GM21528 (cell line): Measurements from ENCODE around the gene DCP1A.
"Not testable (repeated sequence)": the region's sequence is repeated elsewhere in the genome, so short reads cannot be mapped to it uniquely, and the experiment has no call there.

Experiments
- ATAC-seq: cut with Tn5 transposase; IDR thresholded peaks from one replicate; pipeline ENCODE4 v1.9.1; 2021; ENCODE audit warnings: mild to moderate bottlenecking, moderate library complexity; ENCODE audit not compliant: unreplicated experiment, low FRiP score

DCP1A gene

DNA sequence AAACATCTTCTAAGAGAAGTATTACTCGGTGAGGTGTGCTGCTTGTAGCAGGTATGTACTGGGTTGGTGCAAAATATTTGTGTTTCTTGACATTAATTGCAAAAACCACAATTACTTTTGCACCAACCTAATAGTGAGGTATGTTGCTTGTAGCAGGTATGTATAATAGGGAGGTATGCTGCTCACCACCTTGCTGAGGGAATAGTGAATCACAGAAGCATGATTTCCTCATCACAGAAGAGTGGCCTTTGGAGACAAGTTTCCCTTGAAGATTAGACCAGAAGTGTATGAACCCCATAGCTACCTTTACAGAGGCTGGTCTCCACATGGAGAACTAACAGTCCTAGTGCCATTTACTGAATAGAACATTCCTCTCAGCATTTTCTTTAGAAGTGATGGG lies 15.5 kb downstream of the DCP1A start:
- no peak for ATAC-seq

DNA sequence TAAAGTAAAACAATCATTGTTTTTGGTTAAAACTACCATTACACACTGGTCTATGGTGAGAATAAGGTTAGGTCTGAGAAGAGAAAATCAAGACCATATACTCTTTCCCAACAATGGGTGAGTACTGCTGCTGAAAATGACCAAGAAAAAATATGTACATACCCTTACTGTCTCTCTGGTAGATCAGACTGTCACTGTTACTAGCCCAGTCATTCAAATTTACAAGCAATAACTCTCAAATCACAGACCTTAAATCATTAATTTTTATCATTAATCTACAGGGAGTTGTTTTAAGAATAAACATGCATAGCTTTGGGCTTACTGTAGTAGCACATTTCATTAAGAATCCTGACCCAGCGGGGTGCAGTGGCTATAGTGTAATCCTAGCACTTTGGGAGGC lies 17.4 kb downstream of the DCP1A start:
- ATAC-seq: no peak

DNA sequence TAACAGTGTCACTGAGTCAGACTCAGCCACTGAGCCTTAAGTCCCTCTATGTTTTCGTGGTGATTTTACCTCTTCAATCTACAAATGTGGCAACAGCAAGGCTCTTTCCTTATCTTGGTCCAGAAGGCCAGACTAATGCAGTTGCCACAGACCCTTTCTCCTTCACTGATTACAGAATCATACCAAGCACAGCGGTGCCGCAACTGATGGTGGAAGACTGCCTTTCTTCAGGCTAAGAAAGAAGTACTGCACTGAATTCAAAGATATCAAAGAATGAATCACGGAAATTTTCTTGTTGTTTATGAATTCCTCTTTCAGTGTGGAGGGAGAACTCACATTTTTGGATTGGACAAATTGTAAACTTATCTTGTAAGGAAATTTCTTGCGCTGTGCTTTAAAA lies 18.6 kb downstream of the DCP1A start:
- no peak for ATAC-seq

DNA sequence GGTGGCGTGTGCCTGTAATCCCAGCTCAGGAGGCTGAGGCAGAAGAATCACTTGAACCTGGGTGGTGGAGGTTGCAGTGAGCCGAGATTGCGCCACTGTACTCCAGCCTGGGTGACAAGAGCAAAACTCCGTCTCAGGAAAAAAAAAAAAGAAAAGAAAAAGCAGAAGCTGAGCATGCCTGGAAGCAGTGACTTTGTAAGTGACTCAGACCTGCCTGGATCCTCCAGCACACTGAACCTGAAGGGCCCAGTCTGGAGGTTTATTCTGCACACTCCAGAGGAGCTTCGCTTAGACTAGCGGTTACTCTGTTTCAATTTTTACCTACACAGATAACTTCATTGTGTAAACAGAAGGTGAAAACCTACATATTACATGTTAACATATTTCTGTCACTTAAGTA lies 19.4 kb downstream of the DCP1A start:
- ATAC-seq: not testable (repeated sequence)

DNA sequence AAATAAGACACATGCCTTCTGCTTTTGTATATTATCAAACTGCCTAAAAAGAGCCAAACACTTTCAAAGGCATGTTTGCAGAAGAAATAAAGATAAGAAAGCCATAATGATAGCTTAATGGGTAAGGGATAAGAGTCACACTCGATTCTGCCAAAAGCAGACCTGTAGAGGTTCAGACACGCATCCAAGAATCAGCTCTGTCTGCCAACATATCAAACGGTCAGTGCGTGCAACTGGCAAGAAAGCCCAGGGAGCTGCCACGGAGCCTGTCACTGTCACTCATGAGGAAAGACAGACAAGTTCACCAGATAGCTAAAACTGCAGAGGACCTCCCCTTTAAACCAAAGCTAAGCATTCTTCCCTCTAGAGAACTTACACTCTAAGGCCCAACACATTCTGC lies 23.2 kb downstream of the DCP1A start:
- ATAC-seq: no peak

DNA sequence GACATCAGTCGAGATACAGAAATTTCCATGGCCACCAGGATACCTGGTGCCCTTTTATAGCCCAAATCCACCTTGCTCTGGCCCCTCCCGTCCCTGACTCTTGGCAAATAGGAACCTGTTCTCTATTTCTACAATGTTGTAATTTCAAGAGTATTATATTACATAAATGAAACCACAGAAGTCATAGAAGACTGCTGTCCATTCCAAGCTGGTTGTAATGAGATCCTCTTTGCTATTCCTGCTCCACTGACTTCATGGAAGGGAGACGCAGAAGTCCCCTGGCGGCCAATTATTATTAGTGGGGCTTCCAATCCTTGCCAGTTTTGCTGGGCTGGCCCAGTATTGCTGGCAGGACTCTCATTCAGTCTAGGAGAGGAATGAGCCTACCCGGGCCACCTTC lies 26.6 kb downstream of the DCP1A start:
- ATAC-seq: no peak

DNA sequence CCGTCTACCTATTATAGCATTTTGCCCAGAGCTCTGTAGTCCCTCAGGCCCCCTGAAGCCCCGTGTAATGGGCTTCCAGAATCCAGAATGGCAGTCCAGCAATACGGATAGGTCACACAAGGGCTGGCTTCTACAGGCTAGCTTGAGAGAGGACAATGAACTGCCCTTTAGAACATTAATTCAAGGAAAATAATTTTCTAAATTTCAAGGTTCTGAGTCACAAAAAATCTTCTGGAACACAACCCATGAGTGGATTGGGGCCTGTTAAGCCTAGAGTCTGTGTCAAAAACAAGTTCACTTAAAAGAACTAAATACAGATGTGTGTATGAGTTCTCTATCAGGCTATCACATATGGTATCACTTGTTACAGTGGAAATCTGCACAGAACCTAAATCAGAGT lies 28.8 kb downstream of the DCP1A start:
- ATAC-seq: no peak

DNA sequence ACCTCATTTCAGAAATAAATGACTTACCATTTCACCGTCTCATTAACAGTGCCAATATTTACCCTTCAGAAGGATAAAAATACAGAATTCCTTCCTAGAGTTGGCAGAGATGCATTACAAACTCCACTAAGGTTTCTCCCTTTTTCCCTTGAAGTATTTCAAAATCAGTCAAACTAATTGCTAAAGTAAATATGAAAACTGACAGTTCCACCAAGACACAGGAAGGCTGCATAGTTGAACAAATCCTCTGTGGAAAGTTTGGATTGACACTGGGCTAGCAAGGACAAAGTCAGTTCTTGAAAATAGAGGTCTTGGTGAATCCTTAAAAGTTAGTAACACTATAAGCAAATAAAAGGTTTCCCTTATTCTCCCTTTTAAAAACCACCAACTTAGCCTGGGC lies 34.5 kb downstream of the DCP1A start:
- ATAC-seq: no peak

DNA sequence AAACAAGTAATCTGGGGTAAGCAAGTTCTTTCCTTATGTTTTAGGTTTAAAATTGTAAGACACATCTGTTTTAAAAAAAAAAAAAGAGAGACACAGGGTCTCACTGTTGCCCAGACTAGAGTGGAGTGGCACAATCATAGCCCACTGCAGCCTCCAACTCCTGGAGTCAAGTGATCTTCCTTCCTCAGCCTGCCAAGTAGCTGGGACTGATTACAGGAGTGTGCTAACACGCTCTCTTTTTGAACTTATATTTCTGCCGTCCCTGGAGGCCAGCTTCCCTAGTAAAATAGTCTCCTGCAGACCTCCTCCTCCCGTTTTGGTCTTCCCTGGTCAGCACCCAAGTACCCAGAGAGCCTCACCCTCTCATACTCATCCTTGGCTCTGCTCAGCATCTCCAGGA lies 35.5 kb downstream of the DCP1A start:
- ATAC-seq: no peak

DNA sequence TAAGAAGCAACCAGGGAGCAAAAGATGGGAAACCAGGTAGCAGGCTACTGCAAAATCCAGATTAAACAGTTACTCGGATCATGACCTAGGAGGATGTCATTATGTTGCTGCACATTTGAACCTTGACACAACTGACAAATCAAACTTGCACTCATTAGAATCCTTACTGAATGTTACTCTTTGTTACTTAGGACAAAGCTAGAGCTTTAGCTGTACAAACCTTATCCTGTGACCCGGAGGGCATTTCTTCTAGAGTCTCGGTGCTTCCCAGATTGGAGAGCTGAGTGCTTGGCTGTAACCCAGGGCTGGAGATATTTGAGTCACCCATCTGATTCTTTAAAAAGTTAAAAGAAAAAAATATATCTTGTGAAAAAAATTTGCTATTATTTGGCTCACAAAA lies 43.4 kb downstream of the DCP1A start:
- no peak for ATAC-seq

DNA sequence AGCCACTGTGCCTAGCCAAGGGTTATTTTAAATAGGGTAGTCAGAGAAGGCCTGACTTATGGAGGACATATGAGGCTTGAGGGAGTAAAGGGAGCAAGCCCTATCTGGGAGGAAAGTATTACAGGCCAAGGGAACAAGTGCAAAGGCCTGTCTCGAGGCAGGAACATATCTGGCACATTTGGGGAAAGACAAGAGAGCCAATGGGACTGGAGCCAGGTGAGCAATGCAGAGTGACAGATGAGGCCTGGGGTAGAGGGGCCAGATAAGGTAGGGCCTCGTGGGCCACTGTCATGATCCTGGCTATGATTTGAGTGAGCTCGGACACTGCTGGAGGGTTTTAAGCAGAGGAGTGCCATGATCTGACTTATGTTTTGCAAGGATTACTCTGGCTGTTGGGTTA lies 43.8 kb downstream of the DCP1A start:
- ATAC-seq: no peak

DNA sequence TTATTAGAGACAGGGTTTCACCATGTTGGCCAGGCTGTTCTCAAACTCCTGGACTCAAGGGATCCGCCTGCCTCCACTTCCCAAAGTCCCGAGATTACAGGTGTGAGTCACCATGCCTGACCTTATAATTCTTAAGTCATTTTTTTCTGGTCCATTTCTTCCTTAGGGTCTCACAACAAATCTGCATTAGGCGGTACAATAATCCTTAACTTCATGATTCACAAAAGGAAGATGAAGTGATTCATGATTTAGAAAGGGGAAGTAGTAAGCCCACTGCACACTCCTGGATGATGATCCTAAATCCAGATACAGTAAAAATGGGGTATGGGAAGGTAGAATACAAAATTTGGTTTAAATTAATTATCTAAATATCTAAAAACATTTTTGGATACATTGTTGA lies 46.5 kb downstream of the DCP1A start:
- ATAC-seq: no peak

DNA sequence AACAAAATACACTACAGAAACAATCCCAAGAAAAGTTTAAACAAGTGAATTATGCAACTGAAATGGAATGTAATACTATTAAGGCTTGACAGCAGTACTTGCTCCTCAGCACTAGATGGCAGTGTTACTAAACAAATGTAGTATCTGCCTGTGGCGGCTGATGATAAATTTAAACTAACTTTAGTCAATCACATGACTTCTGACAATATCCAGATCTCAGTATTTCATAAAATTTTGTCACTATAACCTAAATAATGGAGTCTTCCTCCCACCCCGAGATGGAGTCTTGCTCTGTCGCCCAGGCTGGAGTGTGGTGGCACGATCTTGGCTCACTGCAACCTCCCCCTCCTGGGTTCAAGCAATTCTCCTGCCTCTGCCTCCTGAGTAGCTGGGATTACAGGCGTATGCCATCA lies 47.7 kb downstream of the DCP1A start:
- not testable (repeated sequence) for ATAC-seq

DNA sequence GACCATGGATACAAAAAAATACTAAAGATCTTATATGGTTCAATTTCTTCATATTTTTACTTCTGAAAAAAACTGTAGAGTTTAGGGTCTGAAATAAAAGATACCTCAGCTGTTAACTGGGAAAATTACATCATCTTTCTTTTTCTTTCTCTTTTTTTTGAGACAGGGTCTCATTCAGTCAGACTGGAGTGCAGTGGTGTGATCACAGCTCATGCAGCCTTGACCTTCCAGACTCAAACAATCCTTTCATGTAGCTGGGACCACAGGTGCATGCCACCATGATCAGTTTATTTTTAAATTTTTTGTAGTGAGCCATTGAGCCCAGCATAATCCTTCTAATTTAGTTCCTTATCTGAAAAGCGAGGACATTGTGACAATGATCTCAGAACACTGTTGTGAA lies 51.9 kb downstream of the DCP1A start:
- no peak for ATAC-seq

DNA sequence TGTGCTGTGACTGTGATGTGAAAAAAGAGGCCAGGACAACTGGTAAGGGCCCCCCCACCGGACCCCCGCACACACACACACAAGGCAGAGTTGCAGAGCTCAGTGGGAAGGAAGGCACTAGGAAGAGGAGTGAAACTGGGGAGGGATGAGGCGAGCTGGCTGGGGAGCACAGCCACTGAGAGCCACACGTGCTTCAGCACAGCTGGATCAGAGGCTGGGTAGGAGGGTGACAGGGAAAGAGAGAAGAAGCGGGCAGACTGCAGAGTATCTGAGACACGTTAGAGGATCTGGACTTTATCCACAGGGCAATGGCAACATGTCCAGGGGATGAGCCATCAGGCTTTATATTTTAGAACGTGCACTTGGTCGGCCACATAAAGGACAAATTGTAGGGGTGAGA lies 53.5 kb downstream of the DCP1A start:
- ATAC-seq: no peak

DNA sequence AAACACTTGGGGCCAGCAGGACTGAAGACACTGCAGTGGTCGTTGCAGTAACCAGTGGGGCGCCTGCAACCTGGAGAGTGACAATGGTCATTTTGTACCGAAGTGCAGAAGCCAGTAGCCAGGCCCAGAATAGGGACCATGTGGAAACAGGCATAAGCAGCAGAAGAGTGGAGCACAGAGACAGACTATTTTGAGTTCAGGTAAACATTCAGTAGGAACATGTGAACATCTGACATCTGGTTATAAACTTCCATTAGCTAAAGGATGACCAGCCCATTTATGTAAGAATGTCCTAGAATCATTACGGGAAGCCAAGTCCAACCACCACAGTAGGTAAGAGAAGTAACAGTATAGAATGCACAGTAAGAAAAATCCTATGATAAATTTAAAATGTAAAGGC lies 59.1 kb downstream of the DCP1A start:
- ATAC-seq: no peak

DNA sequence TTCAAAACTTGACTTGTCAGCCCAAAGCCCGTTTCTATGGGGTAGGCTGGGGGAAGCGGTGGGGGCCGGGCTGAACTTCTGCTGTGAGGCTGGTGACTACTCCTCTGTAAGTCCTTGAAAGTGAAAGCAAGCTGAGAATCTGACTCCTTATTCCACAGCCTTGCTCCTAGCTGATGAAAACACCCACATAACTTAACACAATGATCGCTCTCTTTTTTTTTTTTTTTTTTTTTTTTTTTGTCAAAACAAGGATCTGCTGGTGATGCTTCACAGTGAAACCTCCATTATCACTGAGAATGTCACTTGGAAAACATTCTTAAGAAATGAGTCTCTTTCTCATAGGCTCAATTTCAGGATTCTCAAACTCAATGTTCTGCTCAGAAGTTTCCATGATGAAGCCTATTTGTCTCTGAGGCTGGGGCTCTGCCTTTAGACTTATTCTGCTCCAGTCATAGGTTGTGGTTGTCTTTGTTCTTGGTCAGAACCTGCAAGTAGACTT lies 60.2 kb downstream of the DCP1A start:
- no peak for ATAC-seq

DNA sequence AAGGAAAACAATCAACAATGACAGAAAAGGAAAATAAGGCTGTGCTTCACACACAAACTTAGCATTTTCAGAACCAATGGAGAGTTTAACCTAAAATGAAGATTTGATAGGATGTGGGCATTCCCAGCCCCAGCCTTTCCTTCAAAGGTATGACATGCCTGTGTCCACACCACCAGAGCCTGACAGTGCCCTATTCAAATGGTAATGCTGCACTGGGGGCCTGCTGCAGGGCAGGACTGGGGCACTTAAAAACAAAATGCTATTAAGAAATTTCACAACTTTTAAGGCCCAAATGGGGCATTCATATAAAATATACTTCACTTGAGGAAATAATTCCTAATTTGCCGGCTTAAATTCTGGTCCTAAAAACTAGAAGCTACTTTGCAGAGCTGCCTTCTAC lies 60.6 kb downstream of the DCP1A start:
- no peak for ATAC-seq

DNA sequence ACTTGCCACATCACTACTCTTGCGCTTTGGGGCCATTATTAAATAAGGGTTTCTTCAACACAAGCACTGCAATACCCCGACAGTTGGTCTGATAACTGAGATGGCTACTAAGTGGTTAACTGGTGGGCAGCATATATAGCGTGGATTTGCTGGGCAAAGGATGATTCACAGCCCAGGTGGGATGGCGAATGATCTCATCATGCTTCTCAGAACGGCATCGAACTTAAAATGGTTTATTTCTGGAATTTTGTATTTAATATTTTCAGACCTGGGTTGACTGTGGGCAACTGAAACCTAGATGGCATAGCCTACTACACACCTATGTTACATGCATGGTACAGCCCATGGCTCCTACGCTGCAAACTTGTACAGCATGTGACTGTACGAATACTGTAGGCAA lies 64.8 kb downstream of the DCP1A start:
- ATAC-seq: no peak

DNA sequence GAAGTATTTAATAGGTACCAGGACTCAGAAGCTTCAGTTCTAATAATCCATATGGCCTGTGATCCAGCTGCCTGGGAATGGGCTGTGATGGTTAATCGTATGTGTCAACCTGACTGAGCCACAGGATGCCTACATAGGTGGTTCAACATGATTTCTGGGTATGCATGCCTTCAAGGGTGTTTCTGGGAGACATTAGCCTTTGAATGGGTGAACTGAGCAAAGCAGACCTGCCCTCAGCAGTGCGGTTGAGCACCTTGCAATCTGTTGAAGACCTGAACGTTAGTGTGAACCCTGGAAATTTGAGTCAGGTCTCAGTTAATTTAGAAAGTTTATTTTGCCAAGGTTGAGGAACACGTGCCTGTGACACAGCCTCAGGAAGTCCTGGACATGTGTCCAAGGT lies 68.7 kb downstream of the DCP1A start:
- no peak for ATAC-seq

DNA sequence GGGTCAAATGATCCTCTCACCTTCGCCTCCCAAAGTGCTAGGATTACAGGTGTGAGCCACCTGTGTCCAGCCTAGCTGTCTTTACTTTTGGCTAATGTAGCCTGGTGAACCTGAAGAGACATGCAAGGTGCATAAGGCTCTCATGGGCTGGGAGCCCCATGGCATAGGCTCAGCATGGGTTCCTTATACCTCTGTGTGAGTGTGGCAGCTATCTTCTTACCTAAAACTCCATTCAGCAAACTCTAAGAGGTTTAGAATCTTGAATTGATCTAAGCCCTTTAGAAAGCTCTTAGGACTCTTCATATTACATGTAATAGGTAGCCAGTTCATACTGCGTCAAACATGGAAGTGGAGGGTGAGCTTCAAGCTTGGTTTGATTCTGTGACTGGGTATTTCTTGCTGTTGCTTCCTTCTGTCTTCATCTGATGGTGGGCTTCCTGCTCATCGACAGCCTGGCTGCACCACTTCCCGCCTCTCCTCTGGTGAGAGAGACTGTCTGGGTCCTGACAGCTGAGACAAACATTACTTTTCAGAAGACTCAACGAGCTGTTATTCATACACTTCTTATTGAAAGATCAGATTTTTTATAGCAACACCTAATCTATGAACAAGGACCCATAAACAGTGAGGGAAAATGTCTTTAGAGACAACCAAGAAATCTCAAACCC lies 72.3 kb downstream of the DCP1A start:
- no peak for ATAC-seq

DNA sequence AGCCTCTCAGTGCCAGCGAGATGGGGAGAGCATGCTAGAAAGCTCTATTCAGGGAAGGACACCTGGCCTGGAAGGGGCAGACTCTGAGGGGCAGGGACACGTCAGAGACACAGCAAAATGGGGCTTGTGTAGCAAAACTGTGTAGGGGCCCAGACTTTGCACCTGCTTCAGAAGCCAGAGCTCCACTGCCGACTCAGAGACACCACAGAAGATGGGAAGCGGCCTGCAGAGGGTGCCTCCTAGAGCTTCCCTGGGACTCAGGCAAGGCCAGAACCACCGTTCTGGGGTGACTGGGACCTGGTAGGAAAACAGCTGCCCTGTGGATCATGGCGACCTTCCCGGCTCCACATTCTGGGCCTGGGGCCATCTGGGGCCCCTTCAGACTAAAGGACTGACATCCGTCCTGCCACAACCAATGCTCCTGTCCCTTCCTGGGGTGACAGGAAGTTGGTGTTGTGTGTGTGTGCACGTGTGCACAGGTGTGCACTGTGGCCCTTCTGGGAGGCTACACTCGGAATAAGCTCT lies 74.1 kb downstream of the DCP1A start:
- no peak for ATAC-seq
